SU-DHL-6 (cell line): ENCODE measurements around the gene ZBTB16.

ENCODE experiments used
- EZH2phosphoT487 ChIP-seq: fragments of 200-600 bp; sonication (generic), shearing (Covaris generic); conservative IDR thresholded peaks from 2 replicates; pipeline ENCODE4 v1.6.1; 2018; ENCODE audit warnings: mild to moderate bottlenecking, antibody characterized with exemption, low read length, moderate library complexity, mixed read lengths
- TF ChIP-seq, protein P1 (sequence below): fragments of 200-600 bp; sonication (generic); IDR thresholded peaks from one replicate; pipeline ENCODE4 v1.5.1; 2017; ENCODE audit warnings: antibody characterized with exemption, mild to moderate bottlenecking, low read length, moderate library complexity; ENCODE audit not compliant: insufficient read depth, poor library complexity, severe bottlenecking

DNA sequence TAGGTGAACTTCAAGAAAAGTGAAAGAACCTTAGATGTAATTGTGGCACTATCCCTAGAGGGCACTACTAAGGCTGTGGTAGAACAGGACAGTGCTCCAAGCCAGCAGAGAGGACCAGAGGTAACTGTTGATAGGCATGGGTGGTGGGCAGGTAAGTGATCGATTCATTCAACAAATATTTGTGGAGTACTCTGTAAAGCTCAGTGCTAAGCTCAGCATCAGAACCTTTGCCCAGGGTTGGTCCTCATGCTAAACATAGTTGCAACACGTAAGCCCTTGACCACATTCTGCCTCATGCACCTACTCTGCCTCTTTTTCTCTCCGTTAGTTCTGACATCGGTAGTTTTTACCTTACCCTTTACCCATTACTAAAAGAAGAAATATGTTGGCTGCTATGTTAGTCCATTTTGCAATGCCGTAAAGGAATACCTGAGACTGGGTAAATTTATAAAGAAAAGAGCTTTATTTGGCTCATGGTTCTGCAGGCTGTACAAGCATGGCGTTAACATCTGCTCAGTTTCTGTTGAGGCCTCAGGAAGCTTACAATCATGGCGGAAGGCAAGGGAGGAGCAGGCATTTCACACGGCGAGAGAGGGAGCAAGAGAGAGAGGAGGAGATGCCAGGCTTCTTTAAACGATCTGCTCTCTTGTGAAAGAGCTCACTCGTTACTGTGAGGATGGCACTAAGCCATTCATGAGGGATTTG, 218.3 kb downstream of the ZBTB16 start:
- TF ChIP-seq, protein P1, sequence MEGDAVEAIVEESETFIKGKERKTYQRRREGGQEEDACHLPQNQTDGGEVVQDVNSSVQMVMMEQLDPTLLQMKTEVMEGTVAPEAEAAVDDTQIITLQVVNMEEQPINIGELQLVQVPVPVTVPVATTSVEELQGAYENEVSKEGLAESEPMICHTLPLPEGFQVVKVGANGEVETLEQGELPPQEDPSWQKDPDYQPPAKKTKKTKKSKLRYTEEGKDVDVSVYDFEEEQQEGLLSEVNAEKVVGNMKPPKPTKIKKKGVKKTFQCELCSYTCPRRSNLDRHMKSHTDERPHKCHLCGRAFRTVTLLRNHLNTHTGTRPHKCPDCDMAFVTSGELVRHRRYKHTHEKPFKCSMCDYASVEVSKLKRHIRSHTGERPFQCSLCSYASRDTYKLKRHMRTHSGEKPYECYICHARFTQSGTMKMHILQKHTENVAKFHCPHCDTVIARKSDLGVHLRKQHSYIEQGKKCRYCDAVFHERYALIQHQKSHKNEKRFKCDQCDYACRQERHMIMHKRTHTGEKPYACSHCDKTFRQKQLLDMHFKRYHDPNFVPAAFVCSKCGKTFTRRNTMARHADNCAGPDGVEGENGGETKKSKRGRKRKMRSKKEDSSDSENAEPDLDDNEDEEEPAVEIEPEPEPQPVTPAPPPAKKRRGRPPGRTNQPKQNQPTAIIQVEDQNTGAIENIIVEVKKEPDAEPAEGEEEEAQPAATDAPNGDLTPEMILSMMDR: no peak
- no peak for TF ChIP-seq EZH2phosphoT487
